Measurements from ENCODE around the gene MRPL18.

The MRPL18 gene

DNA sequence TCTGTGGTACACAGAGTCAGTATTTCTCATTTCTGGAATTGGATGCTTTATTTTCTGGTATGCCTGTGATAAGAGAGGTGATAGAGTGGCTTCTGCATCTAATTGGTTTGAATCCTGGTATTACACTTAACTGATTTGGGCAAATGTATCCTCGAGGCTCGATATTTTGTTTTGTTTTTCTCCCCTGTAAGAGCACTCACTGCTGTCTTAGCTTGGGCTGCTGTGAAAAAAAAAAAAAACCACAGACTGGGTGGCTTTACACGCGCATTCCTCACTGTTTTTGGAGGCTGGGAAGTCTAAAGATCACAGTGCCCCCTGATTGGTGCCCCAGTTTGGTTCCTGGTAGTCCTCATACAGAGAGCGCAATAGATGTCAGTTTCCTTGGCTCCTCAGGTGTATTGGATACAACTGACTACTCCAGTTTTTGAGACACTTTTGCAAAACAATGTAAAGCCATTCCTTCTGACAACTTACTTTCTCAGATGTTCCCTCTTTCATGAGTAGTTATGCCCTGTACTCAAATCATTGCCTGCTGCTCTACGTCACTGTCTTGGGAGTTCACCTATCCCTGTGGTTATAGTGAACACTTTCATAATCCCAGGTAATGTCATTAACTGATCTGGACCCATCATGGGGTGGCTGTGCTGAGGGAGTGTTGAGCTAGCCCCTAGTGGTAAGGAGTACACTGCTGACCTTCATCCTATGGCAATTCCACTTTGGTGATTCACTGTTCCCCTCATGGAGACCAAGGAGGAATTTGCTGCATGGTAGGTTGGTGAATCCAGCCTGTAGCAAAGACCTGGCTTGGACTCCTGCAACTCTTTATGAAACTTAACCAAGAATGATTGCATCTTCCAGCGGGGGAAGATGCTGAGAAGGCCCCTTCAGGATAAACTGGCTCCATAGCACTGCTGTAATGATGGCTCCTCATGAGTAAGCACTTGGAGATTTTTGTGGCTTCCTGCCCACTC is 32.0 kb upstream of the MRPL18 start:
- no peak for FAIRE-seq
- DNase-seq (ENCODE audit: insufficient read length): no peak
- TF ChIP-seq TAF1 (IDR thresholded peaks at IDR 0.05; ENCODE audit: borderline replicate concordance, low read depth, low read length): no peak
- TF ChIP-seq POLR2A (IDR thresholded peaks at IDR 0.05; ENCODE audit: low read depth, low read length): no peak
- peak; percentile 45; the same call in 1 of the 2 replicates for TF ChIP-seq POLR2AphosphoS5 (IDR thresholded peaks at IDR 0.05; ENCODE audit: low read depth, low read length)

DNA sequence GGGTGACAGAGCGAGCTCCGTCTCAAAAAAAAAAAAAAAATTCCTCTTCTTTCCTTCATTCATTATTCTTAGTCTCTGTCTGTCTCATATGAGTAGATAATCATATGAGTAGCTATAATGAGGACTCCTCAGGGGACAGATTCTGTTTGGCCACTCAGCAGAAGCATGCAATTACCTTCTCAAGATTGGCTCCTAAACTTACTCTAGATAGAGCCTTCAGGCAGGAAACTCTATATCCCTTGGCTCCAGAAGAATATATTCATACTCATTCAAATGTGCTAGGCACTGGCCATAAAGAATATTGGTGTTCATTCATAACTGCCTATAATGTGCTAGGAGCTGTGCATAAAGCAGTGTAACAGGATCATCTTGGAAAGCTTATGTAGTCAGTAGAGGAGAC is 30.6 kb upstream of the MRPL18 start:
- FAIRE-seq (no peak), DNase-seq (ENCODE audit: insufficient read length) (no peak)
- TF ChIP-seq TAF1 (IDR thresholded peaks at IDR 0.05; ENCODE audit: borderline replicate concordance, low read depth, low read length) (no peak), POLR2AphosphoS5 (IDR thresholded peaks at IDR 0.05; ENCODE audit: low read depth, low read length) (no peak), POLR2A (IDR thresholded peaks at IDR 0.05; ENCODE audit: low read depth, low read length) (no peak)

- no peak for FAIRE-seq
- no peak for TF ChIP-seq POLR2A (IDR thresholded peaks at IDR 0.05; ENCODE audit: low read depth, low read length)
- no peak for TF ChIP-seq TAF1 (IDR thresholded peaks at IDR 0.05; ENCODE audit: borderline replicate concordance, low read depth, low read length)
- no peak; the same call in 1 of the 2 replicates for TF ChIP-seq POLR2AphosphoS5 (IDR thresholded peaks at IDR 0.05; ENCODE audit: low read depth, low read length)
Measured at GRCh38 chr6:159760602-159761057, 29.6 kb upstream of the MRPL18 start.

DNA sequence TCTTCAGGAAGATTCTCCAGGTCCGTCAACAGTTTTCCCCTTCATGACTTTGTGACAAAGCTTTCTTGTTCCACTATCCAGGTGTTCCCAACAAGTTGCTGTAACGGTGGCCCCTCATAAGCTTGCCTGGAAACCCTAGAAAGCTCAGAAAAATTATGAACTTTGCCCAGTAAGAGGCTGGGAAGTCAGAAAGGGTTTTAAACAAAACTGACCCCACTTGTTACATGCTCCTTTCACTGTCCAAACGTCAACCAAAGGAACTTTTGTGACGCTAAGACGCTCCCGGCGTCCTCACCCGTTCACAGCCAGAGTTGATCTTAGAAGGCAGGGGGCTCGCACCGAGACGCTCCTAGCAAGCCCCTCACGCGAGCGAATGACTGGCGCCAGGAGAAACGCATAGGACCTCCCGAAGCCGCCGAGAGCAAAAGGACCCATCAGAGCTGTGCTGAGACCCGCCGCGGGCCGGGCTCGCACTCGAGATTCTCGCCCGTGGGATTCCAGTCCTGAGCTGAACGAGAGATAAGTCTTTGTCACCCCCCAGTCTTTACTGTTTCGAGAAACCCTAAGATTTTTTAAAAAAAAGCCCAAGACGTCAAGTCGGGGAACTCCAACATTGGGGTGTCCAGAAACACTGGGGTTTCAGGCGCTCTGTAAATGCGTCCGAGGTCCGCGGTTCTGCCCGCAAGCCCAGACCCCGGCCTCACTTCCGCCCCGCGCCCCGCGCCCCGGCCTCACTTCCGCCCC is 29.0 kb upstream of the MRPL18 start:
- TF ChIP-seq POLR2AphosphoS5 (IDR thresholded peaks at IDR 0.05; ENCODE audit: low read depth, low read length) (no peak), POLR2A (IDR thresholded peaks at IDR 0.05; ENCODE audit: low read depth, low read length) (no peak), TAF1 (IDR thresholded peaks at IDR 0.05; ENCODE audit: borderline replicate concordance, low read depth, low read length) (no peak)
- FAIRE-seq (no peak), DNase-seq (ENCODE audit: insufficient read length) (no peak)

More at GRCh38 chr6:159760602-159761057, 29.6 kb upstream of the MRPL18 start:
- no peak for DNase-seq (ENCODE audit: insufficient read length)

- TF ChIP-seq POLR2AphosphoS5 (IDR thresholded peaks at IDR 0.05; ENCODE audit: low read depth, low read length): peak; percentile 75
- 0 out of 2 replicates have a peak, but pooled peaks have one; percentile 8 for TF ChIP-seq TAF1 (IDR thresholded peaks at IDR 0.05; ENCODE audit: borderline replicate concordance, low read depth, low read length)
- peak; percentile 72 for TF ChIP-seq POLR2A (IDR thresholded peaks at IDR 0.05; ENCODE audit: low read depth, low read length)
- peak; percentile 97 for DNase-seq (ENCODE audit: insufficient read length)
- peak; percentile 99 for FAIRE-seq
Measured at GRCh38 chr6:159761873-159762680, 28.2 kb upstream of the MRPL18 start, which contains the start of gene ACAT2. Gene ACAT2 (plus strand): TSS chr6:159762045. CDS start chr6:159762088, 43 bp downstream.

- DNase-seq (ENCODE audit: insufficient read length) (no peak), FAIRE-seq (peak; percentile 66)
- TF ChIP-seq TAF1 (IDR thresholded peaks at IDR 0.05; ENCODE audit: borderline replicate concordance, low read depth, low read length) (no peak), POLR2A (IDR thresholded peaks at IDR 0.05; ENCODE audit: low read depth, low read length) (no peak), POLR2AphosphoS5 (IDR thresholded peaks at IDR 0.05; ENCODE audit: low read depth, low read length) (no peak)
Measured at GRCh38 chr6:159762681-159763293, 27.5 kb upstream of the MRPL18 start.

GRCh38 chr6:159766906-159767305 is 23.4 kb upstream of the MRPL18 start:
- FAIRE-seq: no peak
- TF ChIP-seq TAF1 (IDR thresholded peaks at IDR 0.05; ENCODE audit: borderline replicate concordance, low read depth, low read length) (no peak), POLR2AphosphoS5 (IDR thresholded peaks at IDR 0.05; ENCODE audit: low read depth, low read length) (no peak), POLR2A (IDR thresholded peaks at IDR 0.05; ENCODE audit: low read depth, low read length) (no peak)
- DNase-seq (ENCODE audit: insufficient read length): no peak

- DNase-seq (ENCODE audit: insufficient read length): no peak
- FAIRE-seq: no peak
Measured at GRCh38 chr6:159769470-159769869, 20.8 kb upstream of the MRPL18 start.

GRCh38 chr6:159772196-159772595 is 18.1 kb upstream of the MRPL18 start:
- TF ChIP-seq POLR2A (IDR thresholded peaks at IDR 0.05; ENCODE audit: low read depth, low read length): no peak
- no peak for TF ChIP-seq POLR2AphosphoS5 (IDR thresholded peaks at IDR 0.05; ENCODE audit: low read depth, low read length)
- no peak for TF ChIP-seq TAF1 (IDR thresholded peaks at IDR 0.05; ENCODE audit: borderline replicate concordance, low read depth, low read length)
- DNase-seq (ENCODE audit: insufficient read length) (no peak), FAIRE-seq (no peak)

More at GRCh38 chr6:159769470-159769869, 20.8 kb upstream of the MRPL18 start:
- no peak for TF ChIP-seq POLR2A (IDR thresholded peaks at IDR 0.05; ENCODE audit: low read depth, low read length)
- TF ChIP-seq POLR2AphosphoS5 (IDR thresholded peaks at IDR 0.05; ENCODE audit: low read depth, low read length): no peak
- TF ChIP-seq TAF1 (IDR thresholded peaks at IDR 0.05; ENCODE audit: borderline replicate concordance, low read depth, low read length): no peak

DNA sequence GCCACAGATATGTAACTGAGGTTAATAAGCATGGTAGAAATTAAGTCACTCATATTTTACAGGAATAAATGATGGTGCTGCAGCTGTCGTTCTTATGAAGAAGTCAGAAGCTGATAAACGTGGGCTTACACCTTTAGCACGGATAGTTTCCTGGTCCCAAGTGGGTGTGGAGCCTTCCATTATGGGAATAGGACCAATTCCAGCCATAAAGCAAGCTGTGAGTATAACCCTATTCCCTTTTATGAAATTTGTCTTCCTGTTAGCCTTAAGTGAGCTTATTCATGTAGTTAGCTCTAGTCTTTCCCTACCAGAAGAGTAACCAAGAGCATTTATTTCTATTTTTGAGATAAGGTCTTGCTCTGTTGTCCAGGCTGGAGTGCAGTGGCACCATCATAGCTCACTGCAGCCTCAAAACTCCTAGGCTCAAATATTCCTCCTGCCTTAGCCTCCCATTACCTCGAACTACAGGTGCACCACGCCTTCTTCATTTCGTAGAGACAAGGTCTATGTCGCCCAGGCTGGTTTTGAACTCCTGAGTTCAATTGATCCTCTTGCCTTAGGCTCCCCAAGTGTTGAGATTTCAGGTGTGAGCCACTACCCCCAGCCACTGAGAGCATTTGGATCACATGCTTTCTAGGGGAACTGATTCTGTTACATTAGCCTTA is 12.9 kb upstream of the MRPL18 start:
- FAIRE-seq (no peak), DNase-seq (ENCODE audit: insufficient read length) (no peak)
- peak; percentile 64 for TF ChIP-seq POLR2AphosphoS5 (IDR thresholded peaks at IDR 0.05; ENCODE audit: low read depth, low read length)
- TF ChIP-seq TAF1 (IDR thresholded peaks at IDR 0.05; ENCODE audit: borderline replicate concordance, low read depth, low read length): no peak
- TF ChIP-seq POLR2A (IDR thresholded peaks at IDR 0.05; ENCODE audit: low read depth, low read length): peak; percentile 63; the same call in 1 of the 2 replicates

All from GM12892 (cell line).